Spleen (tissue), 11 donors: ENCODE results near the gene C10orf90. TPM values are rescaled to one million over a fixed set of nuclear protein-coding genes. Genes with fewer than 3 reads are reported as not detected.

Source experiments
- DNase-seq: peaks from one replicate; pipeline ENCODE4 v3.0.0-alpha.2; 2020
- H3K27ac ChIP-seq, 8 donors: fragments of 200-600 bp; sonication (generic) in 7 of 8; 1 replicate in 4 of 8; 2 replicates in 4 of 8; pipeline versions ENCODE4 v1.5.0 to v1.8.0; 2016 to 2021; ENCODE audit warnings: inconsistent platforms in 4 of 8, mild to moderate bottlenecking in 4 of 8, moderate library complexity in 1 of 8
- H3K27me3 ChIP-seq, 7 donors: fragments of 200-600 bp; sonication (generic) in 6 of 7; replicated peaks in 1 of 7; 1 replicate in 4 of 7; 2 replicates in 3 of 7; pipeline versions ENCODE4 v1.5.0 to v1.8.0; 2016 to 2021; ENCODE audit warnings: inconsistent platforms in 3 of 7, mild to moderate bottlenecking in 1 of 7
- H3K36me3 ChIP-seq, 6 donors: fragments of 200-600 bp; sonication (generic) in 5 of 6; 1 replicate in 4 of 6; 2 replicates in 2 of 6; pipeline versions ENCODE4 v1.5.0 to v1.8.0; 2016 to 2021; ENCODE audit warnings: inconsistent platforms in 2 of 6
- H3K4me1 ChIP-seq, 6 donors: fragments of 200-600 bp; sonication (generic) in 5 of 6; 1 replicate in 3 of 6; 2 replicates in 3 of 6; pipeline versions ENCODE4 v1.5.0 to v1.8.0; 2016 to 2021; ENCODE audit warnings: inconsistent platforms in 3 of 6
- H3K4me3 ChIP-seq, 8 donors: fragments of 200-600 bp; sonication (generic) in 7 of 8; 1 replicate in 4 of 8; 2 replicates in 4 of 8; pipeline versions ENCODE4 v1.5.0 to v1.8.0; 2016 to 2021; ENCODE audit warnings: inconsistent platforms in 4 of 8, mild to moderate bottlenecking in 4 of 8, moderate library complexity in 2 of 8
- H3K9me3 ChIP-seq, 8 donors: fragments of 200-600 bp; sonication (generic) in 7 of 8; 1 replicate in 4 of 8; 2 replicates in 4 of 8; pipeline versions ENCODE4 v1.5.0 to v1.8.0; 2016 to 2021; ENCODE audit warnings: inconsistent platforms in 4 of 8
- POLR2A ChIP-seq, 3 donors: fragments of 450-650 bp; IDR thresholded peaks; one replicate each; pipeline ENCODE4 v1.5.1; 2017; ENCODE audit warnings: antibody characterized with exemption in 3 of 3, mild to moderate bottlenecking in 1 of 3
- POLR2AphosphoS5 ChIP-seq, 3 donors: sonication (generic); formaldehyde crosslinking; IDR thresholded peaks; one replicate each; pipeline ENCODE4 v1.5.1; 2017; ENCODE audit warnings: antibody characterized with exemption in 3 of 3
- WGBS, 5 donors: extraction: QIAGEN DNeasy Blood & Tissue Kit in 3 of 5; methylation state at CpG; one replicate each; pipeline versions ENCODE4 v1.1.5 to v1.1.7; 2013 to 2018; 5-methylcytosine and 5-hydroxymethylcytosine counted together
- intact Hi-C: fragments of 100-400 bp; cut with DNase I; formaldehyde crosslinking; loops from one replicate; pipeline ENCODE4 v1.15.0; 2023; ENCODE audit warnings: low total_unique reads
- polyA plus RNA-seq, 3 donors: library from polyadenylated mRNA; stranded (reverse); fragments of 200-250 nt; gene quantifications; one replicate each; pipeline ENCODE4 v1.2.1, GENCODE V29; 2013
- total RNA-seq, 7 donors: library from RNA; depleted of rRNA in 3 of 7; stranded (reverse); fragments of >200 nt in 3 of 7; fragmentation: NEBNext Ultra II Directional in 4 of 7; extraction: Animal tissue kit (Norgen Biotek cat#: 25700) in 4 of 7; gene quantifications; one replicate each; pipeline versions ENCODE4 v1.1.0 to v1.2.1, GENCODE V29; 2016 to 2021
- TF ChIP-seq, protein P1 (sequence below), 11 experiments: fragments of 200-600 bp in 7 of 11; fragments of 450-650 bp in 4 of 11; sonication (generic) in 4 of 11; IDR thresholded peaks in 8 of 11; conservative IDR thresholded peaks in 3 of 11; 1 replicate in 7 of 11; 2 replicates in 4 of 11; pipeline versions ENCODE4 v1.4.0 to v1.8.0; 2016 to 2021; ENCODE audit warnings: antibody characterized with exemption in 11 of 11, inconsistent platforms in 4 of 11, mild to moderate bottlenecking in 1 of 11
- donor health status: healthy with polysubstance abuse.
- donor health status: DM: no; HTN: no; CAD: no; lungs with moderate emphysema.
- donor health status: DM: no; HTN: no; CAD: no.
- donor health status: Bipolar disorder and iron deficiency.
- donor health status: healthy.
- donor health status: DM: no; HTN: no; CAD: no.
- donor health status: DM: yes; HTN: yes; CAD: no.

C10orf90 gene
- total and polyA plus RNA-seq, 10 donors = 0.05 to 0.06 TPM; not detected in 8

DNA sequence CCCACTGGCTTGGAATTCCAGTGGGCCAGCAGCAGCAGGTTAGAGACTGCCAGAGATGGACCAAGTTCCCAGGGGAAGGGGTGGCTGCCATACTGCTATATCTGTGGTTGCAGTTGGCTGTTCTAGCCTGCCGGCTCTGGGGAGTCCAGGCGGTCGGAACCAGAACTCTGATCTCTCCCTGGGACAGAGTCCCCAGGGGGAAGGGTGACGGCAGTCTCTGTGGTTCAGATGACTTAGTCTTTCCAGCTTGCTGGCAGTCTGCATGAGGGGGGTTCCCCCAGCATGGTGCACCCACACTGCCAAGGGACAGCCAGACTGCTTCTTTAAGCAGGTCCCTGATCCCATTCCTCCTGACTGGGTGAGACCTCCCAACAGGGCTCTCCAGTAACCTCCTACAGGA, 82.5 kb downstream of the C10orf90 start:
- TF ChIP-seq POLR2A (IDR thresholded peaks at IDR 0.05) (no peak), POLR2AphosphoS5 (IDR thresholded peaks at IDR 0.05) (no peak)
- TF ChIP-seq, protein P1, sequence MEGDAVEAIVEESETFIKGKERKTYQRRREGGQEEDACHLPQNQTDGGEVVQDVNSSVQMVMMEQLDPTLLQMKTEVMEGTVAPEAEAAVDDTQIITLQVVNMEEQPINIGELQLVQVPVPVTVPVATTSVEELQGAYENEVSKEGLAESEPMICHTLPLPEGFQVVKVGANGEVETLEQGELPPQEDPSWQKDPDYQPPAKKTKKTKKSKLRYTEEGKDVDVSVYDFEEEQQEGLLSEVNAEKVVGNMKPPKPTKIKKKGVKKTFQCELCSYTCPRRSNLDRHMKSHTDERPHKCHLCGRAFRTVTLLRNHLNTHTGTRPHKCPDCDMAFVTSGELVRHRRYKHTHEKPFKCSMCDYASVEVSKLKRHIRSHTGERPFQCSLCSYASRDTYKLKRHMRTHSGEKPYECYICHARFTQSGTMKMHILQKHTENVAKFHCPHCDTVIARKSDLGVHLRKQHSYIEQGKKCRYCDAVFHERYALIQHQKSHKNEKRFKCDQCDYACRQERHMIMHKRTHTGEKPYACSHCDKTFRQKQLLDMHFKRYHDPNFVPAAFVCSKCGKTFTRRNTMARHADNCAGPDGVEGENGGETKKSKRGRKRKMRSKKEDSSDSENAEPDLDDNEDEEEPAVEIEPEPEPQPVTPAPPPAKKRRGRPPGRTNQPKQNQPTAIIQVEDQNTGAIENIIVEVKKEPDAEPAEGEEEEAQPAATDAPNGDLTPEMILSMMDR (IDR thresholded peaks at IDR 0.05 in 8 of 11, conservative IDR thresholded peaks at IDR 0.05 in 3 of 11) = no peak
- Histone ChIP-seq H3K27me3 (peaks cover 0 to 26% (median 0%) of the 10 kb centered on the region in 7 donors), H3K4me3 (no peak overlapping the region), H3K36me3 (no peaks in the 10 kb centered on the region), H3K27ac (no peak overlapping the region), H3K9me3 (no peaks in the 10 kb centered on the region), H3K4me1 (no peaks in the 10 kb centered on the region)
- DNase-seq = no peak
- intact Hi-C loops = no loop called here
- 86 to 100% (median 91%) methylated on average over 4 of the region's 4 CpGs for WGBS, 5 donors

DNA sequence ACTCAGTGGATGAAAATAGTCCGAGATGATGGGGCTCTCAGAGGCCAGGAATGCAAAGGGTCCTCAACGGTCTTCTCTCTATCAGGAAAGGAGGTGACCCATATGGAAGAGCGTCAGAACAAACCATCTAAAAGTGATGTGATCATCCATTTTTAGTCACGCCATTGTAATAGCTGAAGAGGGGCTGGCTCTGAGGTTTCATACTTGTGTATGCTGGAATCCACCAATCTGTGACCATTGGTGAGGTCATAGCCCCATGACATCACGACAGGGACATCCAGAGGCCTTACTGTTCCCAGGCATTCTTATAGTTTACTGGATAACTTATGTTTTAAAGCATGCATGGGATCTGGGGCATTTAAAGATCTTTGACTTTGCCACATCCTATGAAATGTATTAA, 83.6 kb downstream of the C10orf90 start:
- DNase-seq = no peak
- Histone ChIP-seq H3K36me3 (no peaks in the 10 kb centered on the region), H3K4me3 (no peak overlapping the region), H3K27me3 (peaks cover 0 to 26% (median 0%) of the 10 kb centered on the region in 7 donors), H3K27ac (no peak overlapping the region), H3K9me3 (no peaks in the 10 kb centered on the region), H3K4me1 (no peaks in the 10 kb centered on the region)
- 75 to 88% (median 83%) methylated on average over 5 of the region's 5 CpGs for WGBS, 5 donors
- TF ChIP-seq, protein P1 (IDR thresholded peaks at IDR 0.05 in 8 of 11, conservative IDR thresholded peaks at IDR 0.05 in 3 of 11) = no peak
- TF ChIP-seq POLR2A (IDR thresholded peaks at IDR 0.05) = no peak
- no peak for TF ChIP-seq POLR2AphosphoS5 (IDR thresholded peaks at IDR 0.05)
- intact Hi-C loops = no loop called here

DNA sequence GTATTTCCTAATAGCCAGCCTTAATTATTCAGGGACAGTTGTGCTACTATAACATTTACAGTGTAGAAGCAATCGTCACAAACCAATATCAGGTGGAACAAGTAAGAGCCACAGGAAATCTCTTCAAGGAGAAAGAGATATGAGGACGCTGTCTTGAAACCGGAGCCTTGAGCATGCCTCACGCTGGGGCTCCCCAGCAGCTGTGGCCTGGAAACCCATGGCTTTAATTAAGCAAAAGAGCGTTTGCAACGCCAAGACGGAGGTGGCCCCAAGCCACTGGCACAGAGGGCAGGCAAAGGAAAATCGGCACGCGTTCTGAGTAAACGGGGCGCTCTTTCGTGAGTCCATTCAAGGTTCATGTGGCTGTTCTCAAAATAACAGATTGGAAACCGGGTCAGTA, 84.4 kb downstream of the C10orf90 start:
- H3K36me3 ChIP-seq = no peaks in the 10 kb centered on the region
- no peaks in the 10 kb centered on the region for H3K9me3 ChIP-seq
- H3K4me3 ChIP-seq = no peak overlapping the region
- H3K4me1 ChIP-seq = no peaks in the 10 kb centered on the region
- TF ChIP-seq, protein P1 (IDR thresholded peaks at IDR 0.05 in 8 of 11, conservative IDR thresholded peaks at IDR 0.05 in 3 of 11) = no peak
- TF ChIP-seq POLR2A (IDR thresholded peaks at IDR 0.05) (no peak), POLR2AphosphoS5 (IDR thresholded peaks at IDR 0.05) (no peak)
- 81 to 87% (median 84%) methylated on average over 14 of the region's 14 CpGs for WGBS, 5 donors
- DNase-seq = no peak
- H3K27me3 ChIP-seq = peaks cover 0 to 26% (median 0%) of the 10 kb centered on the region in 7 donors
- H3K27ac ChIP-seq = no peak overlapping the region
- intact Hi-C loops = no loop called here

DNA sequence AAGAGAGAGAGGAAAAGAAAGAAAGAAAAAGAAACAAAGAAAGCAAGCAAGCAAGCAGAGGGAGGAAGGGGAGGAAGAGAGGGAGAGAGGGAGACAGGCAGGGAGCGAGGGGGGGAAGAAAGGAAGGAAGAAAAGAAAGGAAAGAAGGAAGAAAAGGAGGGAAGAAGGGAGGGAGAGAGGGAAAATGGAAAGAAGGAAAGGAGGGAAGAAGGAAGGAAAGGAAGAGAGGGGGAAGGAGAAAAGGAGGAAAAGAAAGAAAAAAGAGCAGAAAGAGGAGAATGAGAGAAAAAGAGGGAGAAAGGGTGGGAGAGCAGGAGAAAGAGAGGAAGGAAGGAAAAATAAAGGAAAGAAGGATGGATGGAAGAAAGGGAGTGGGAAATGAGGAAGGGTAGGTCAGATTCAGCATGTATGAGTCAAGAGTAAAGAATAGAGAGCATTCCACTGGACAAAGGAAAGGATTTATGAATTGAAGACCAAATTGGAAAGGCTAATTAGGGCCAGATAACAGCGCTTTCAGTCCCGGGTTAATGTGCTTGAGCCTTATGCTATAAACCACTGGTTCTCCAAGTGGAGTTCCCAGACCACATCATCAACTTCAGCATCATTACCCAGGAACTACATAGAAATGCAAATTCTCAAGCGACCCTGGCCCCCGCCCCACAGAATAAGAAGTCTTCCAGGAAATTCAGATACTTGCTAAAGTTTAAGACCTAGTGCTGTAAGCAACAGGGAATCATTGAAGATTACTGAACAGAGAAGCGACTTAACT, 85.1 kb downstream of the C10orf90 start:
- TF ChIP-seq POLR2A (IDR thresholded peaks at IDR 0.05) = no peak
- TF ChIP-seq POLR2AphosphoS5 (IDR thresholded peaks at IDR 0.05) = no peak
- TF ChIP-seq, protein P1 (IDR thresholded peaks at IDR 0.05 in 8 of 11, conservative IDR thresholded peaks at IDR 0.05 in 3 of 11) = no peak
- intact Hi-C loops = no loop called here
- Histone ChIP-seq H3K36me3 (no peaks in the 10 kb centered on the region), H3K4me1 (no peaks in the 10 kb centered on the region), H3K27me3 (peaks cover 0 to 26% (median 0%) of the 10 kb centered on the region in 7 donors), H3K9me3 (no peaks in the 10 kb centered on the region), H3K4me3 (no peak overlapping the region), H3K27ac (no peak overlapping the region)
- WGBS, 5 donors = 79 to 86% (median 83%) methylated on average over 6 of the region's 6 CpGs
- DNase-seq = no peak
